IMR-90 (cell line): ENCODE data around the gene LYRM4. TPM values are rescaled to one million over a fixed set of nuclear protein-coding genes. Genes with fewer than 3 reads are reported as not detected.
A peak's percentile ranks its signal among the peaks of the same experiment; 100 is the strongest.

ENCODE experiments used
- ATAC-seq: fragments of 200-7000 bp; cut with Tn5 transposase; 2 replicates; pipeline ENCODE4 v1.9.1; 2020; ENCODE audit warnings: low read depth, mild to moderate bottlenecking, moderate library complexity
- BruUV-seq: library from RNA; stranded (reverse); fragments of 400-500 nt; replicated peaks from 2 replicates; lab custom pipeline; 2021; lab: Mats Ljungman, UMichigan
- CTCF ChIA-PET: fragments of 300-600 bp; formaldehyde crosslinking; extraction: SDS; loops from one replicate; lab custom pipeline; 2021; ENCODE audit warnings: antibody characterized with exemption; lab: Yijun Ruan, JAX
- POLR2A ChIA-PET: fragments of 300-600 bp; sonication (Branson Sonifier 250); formaldehyde crosslinking; loops from one replicate; lab custom pipeline; 2022; ENCODE audit warnings: antibody characterized with exemption; ENCODE audit not compliant: unreplicated experiment; lab: Charles Lee
- DNase-seq: peaks from one replicate; pipeline ENCODE4 v3.0.0; 2013
- H2AFZ ChIP-seq: replicated peaks from 2 replicates; pipeline ENCODE3; 2013; ENCODE audit warnings: low read length, mild to moderate bottlenecking; ENCODE audit not compliant: poor library complexity
- H2AK5ac ChIP-seq: 2 replicates; pipeline ENCODE4 v1.6.1; 2013; ENCODE audit warnings: low read depth, low read length, inconsistent platforms
- H2AK9ac ChIP-seq: replicated peaks from 2 replicates; pipeline ENCODE3; 2013; ENCODE audit warnings: mild to moderate bottlenecking, low read depth, low read length, moderate library complexity; ENCODE audit not compliant: poor library complexity
- H2BK120ac ChIP-seq: 2 replicates; pipeline ENCODE4 v1.6.1; 2013; ENCODE audit warnings: low read depth, low read length, inconsistent platforms
- H2BK15ac ChIP-seq: 3 replicates; pipeline ENCODE4 v1.6.1; 2013; ENCODE audit warnings: low read depth, low read length, inconsistent platforms
- H2BK20ac ChIP-seq: 2 replicates; pipeline ENCODE4 v1.6.1; 2013; ENCODE audit warnings: low read depth, mild to moderate bottlenecking, inconsistent platforms, low read length, moderate library complexity
- H2BK5ac ChIP-seq: 2 replicates; pipeline ENCODE4 v1.6.1; 2013; ENCODE audit warnings: mild to moderate bottlenecking, low read depth, low read length, inconsistent platforms; ENCODE audit not compliant: poor library complexity, severe bottlenecking
- H3K14ac ChIP-seq: replicated peaks from 2 replicates; pipeline ENCODE4 v1.6.1; 2013; ENCODE audit warnings: low read depth, low read length, inconsistent platforms
- H3K18ac ChIP-seq: 2 replicates; pipeline ENCODE4 v1.6.1; 2013; ENCODE audit warnings: low read depth, low read length, control low read depth
- H3K23ac ChIP-seq: 2 replicates; pipeline ENCODE4 v1.6.1; 2013; ENCODE audit warnings: low read depth, low read length, inconsistent platforms
- H3K27ac ChIP-seq: 2 replicates; pipeline ENCODE4 v1.5.1; 2013; ENCODE audit warnings: mild to moderate bottlenecking, control low read depth, low read length; ENCODE audit not compliant: insufficient read depth
- H3K27me3 ChIP-seq: 2 replicates; pipeline ENCODE4 v1.6.1; 2013; ENCODE audit warnings: low read length; ENCODE audit not compliant: control insufficient read depth, insufficient read depth
- H3K36me3 ChIP-seq: 2 replicates; pipeline ENCODE4 v1.6.1; 2013; ENCODE audit warnings: low read length, mixed read lengths; ENCODE audit not compliant: control insufficient read depth, insufficient read depth
- H3K4ac ChIP-seq: 2 replicates; pipeline ENCODE4 v1.6.1; 2013; ENCODE audit warnings: low read depth, low read length, inconsistent platforms
- H3K4me1 ChIP-seq: 2 replicates; pipeline ENCODE4 v1.6.1; 2013; ENCODE audit warnings: low read length, mixed read lengths; ENCODE audit not compliant: control insufficient read depth, insufficient read depth
- H3K4me2 ChIP-seq: 2 replicates; pipeline ENCODE4 v1.6.1; 2013; ENCODE audit warnings: low read depth, mild to moderate bottlenecking, control low read depth, low read length, moderate library complexity
- H3K4me3 ChIP-seq: 2 replicates; pipeline ENCODE4 v1.5.1; 2013; ENCODE audit warnings: low read depth, mild to moderate bottlenecking, control low read depth, low read length, moderate library complexity; ENCODE audit not compliant: insufficient read depth
- H3K56ac ChIP-seq: 2 replicates; pipeline ENCODE4 v1.6.1; 2013; ENCODE audit warnings: low read length, inconsistent platforms; ENCODE audit not compliant: insufficient read depth; ENCODE audit errors: extremely low read depth
- H3K79me1 ChIP-seq, 2 experiments: 2 replicates each; pipeline ENCODE4 v1.6.1; 2013; ENCODE audit warnings: low read length in 2 of 2, inconsistent platforms in 1 of 2, low read depth in 1 of 2
- H3K9ac ChIP-seq: 2 replicates; pipeline ENCODE4 v1.6.1; 2013; ENCODE audit warnings: low read depth, low read length, control low read depth
- H3K9me1 ChIP-seq: 2 replicates; pipeline ENCODE4 v1.6.1; 2013; ENCODE audit warnings: low read length, inconsistent platforms; ENCODE audit not compliant: insufficient read depth
- H3K9me3 ChIP-seq: 2 replicates; pipeline ENCODE4 v1.6.1; 2013; ENCODE audit warnings: low read length; ENCODE audit not compliant: control insufficient read depth, insufficient read depth
- H4K20me1 ChIP-seq: 2 replicates; pipeline ENCODE4 v1.6.1; 2013; ENCODE audit warnings: low read length, inconsistent platforms; ENCODE audit not compliant: insufficient read depth
- H4K5ac ChIP-seq: 2 replicates; pipeline ENCODE4 v1.6.1; 2013; ENCODE audit warnings: mild to moderate bottlenecking, low read depth, low read length, control low read depth
- H4K8ac ChIP-seq, 2 experiments: 2 replicates each; pipeline ENCODE4 v1.6.1; 2013; ENCODE audit warnings: low read depth in 2 of 2, low read length in 2 of 2, control low read depth in 1 of 2, inconsistent platforms in 1 of 2
- H4K91ac ChIP-seq: 2 replicates; pipeline ENCODE4 v1.6.1; 2013; ENCODE audit warnings: low read depth, low read length, inconsistent platforms; ENCODE audit not compliant: insufficient read depth
- CEBPB ChIP-seq: IDR thresholded peaks from 2 replicates; pipeline ENCODE4 v1.6.1; 2012; ENCODE audit warnings: low read depth, low read length, improper control_type of control experiment
- CHD1 ChIP-seq: IDR thresholded peaks from 2 replicates; pipeline ENCODE4 v1.6.1; 2012; ENCODE audit warnings: low read depth, low read length, improper control_type of control experiment
- CTCF ChIP-seq: conservative IDR thresholded peaks from 2 replicates; pipeline ENCODE4 v1.5.1; 2012; ENCODE audit warnings: mild to moderate bottlenecking, low read depth, low read length, improper control_type of control experiment
- ELK1 ChIP-seq: fragments of 150-350 bp; IDR thresholded peaks from 2 replicates; pipeline ENCODE4 v1.6.1; 2016; ENCODE audit warnings: low read depth, mild to moderate bottlenecking, low read length, moderate library complexity, borderline replicate concordance
- MAZ ChIP-seq: IDR thresholded peaks from 2 replicates; pipeline ENCODE4 v1.6.1; 2012; ENCODE audit warnings: low read depth, mild to moderate bottlenecking, low read length, improper control_type of control experiment, moderate library complexity, borderline replicate concordance
- NFE2L2 ChIP-seq: fragments of 150-350 bp; IDR thresholded peaks from 2 replicates; pipeline ENCODE4 v1.6.1; 2016; ENCODE audit warnings: low read depth, mild to moderate bottlenecking, low read length
- RAD21 ChIP-seq: IDR thresholded peaks from 2 replicates; pipeline ENCODE4 v1.6.1; 2012; ENCODE audit warnings: low read length, improper control_type of control experiment
- RCOR1 ChIP-seq: IDR thresholded peaks from 2 replicates; pipeline ENCODE4 v1.6.1; 2012; ENCODE audit warnings: mild to moderate bottlenecking, low read length, improper control_type of control experiment; ENCODE audit not compliant: insufficient replicate concordance
- RFX5 ChIP-seq: IDR thresholded peaks from 2 replicates; pipeline ENCODE4 v1.8.0; 2012; ENCODE audit warnings: low read depth, mild to moderate bottlenecking, low read length, moderate library complexity
- USF2 ChIP-seq: fragments of 150-350 bp; IDR thresholded peaks from 2 replicates; pipeline ENCODE4 v1.6.1; 2017; ENCODE audit warnings: mild to moderate bottlenecking, antibody characterized with exemption, low read length, low read depth
- WGBS, 2 experiments: methylation state at CpG; one replicate each; pipeline versions ENCODE4 v1.1.5 to v1.1.7; 2013; ENCODE audit warnings: missing lambda C conversion rate in 2 of 2; ENCODE audit not compliant: insufficient read length in 1 of 2; ENCODE audit errors: extremely low coverage in 2 of 2; 5-methylcytosine and 5-hydroxymethylcytosine counted together
- dilution Hi-C: fragments of 300-500 bp; cut with HindIII; formaldehyde crosslinking; loops from one replicate; pipeline ENCODE4 v1.14.3; 2018; ENCODE audit warnings: low sequenced_read_pairs; ENCODE audit not compliant: unreplicated experiment
- in situ Hi-C: fragments of 300-500 bp; cut with MboI; formaldehyde crosslinking; loops from 3 replicates; pipeline ENCODE4 v1.14.3; 2019; ENCODE audit warnings: low sequenced_read_pairs, inconsistent platforms, mixed read lengths
- intact Hi-C: fragments of 100-400 bp; cut with micrococcal nuclease; formaldehyde crosslinking; loops from 2 replicates; pipeline ENCODE4 v1.10.0; 2022
- polyA plus RNA-seq, 3 experiments: library from polyadenylated mRNA; depleted of rRNA; stranded (reverse); fragments of >200 nt; gene quantifications; 2 replicates each; pipeline ENCODE4 v1.2.3, GENCODE V29; 2012; ENCODE audit warnings: low replicate concordance in 1 of 3
- total RNA-seq: library from RNA; depleted of rRNA; stranded (reverse); fragments of >200 nt; gene quantifications from 2 replicates; pipeline ENCODE4 v1.2.3, GENCODE V29; 2012

The LYRM4 gene
- total and polyA plus RNA-seq, 2 of the 4 experiments (the other 2 are of a cell fraction), result 11.5 to 26.6 TPM

- H3K18ac ChIP-seq, result no peak overlapping the region
- in situ Hi-C loops, result no loop called here
- H3K23ac ChIP-seq, result 0 out of 2 replicates have a peak overlapping the region, but pooled peaks have one; percentile 20
- no peaks in the 10 kb centered on the region for H3K36me3 ChIP-seq
- no peak for ATAC-seq
- peaks cover 2% of the 10 kb centered on the region for H3K4me1 ChIP-seq
- 65% methylated on average over 5 of the region's 14 CpGs; no CpG with 5 or more reads in 1 of the 2 experiments for WGBS, 2 experiments
- TF ChIP-seq RFX5, result no peak
- no peak for TF ChIP-seq MAZ
- no peak for TF ChIP-seq USF2
- no peak for TF ChIP-seq CHD1
- TF ChIP-seq NFE2L2, result no peak
- no peak for TF ChIP-seq CEBPB
- TF ChIP-seq CTCF, result no peak
- no peak for TF ChIP-seq ELK1
- no peak for TF ChIP-seq RCOR1
- no peak for TF ChIP-seq RAD21
- no peak overlapping the region for H4K91ac ChIP-seq
- no peak overlapping the region for H3K27ac ChIP-seq
- H3K9me3 ChIP-seq, result no peaks in the 10 kb centered on the region
- no peak overlapping the region for H2BK120ac ChIP-seq
- no peak overlapping the region for H2BK5ac ChIP-seq
- dilution Hi-C loops, result no loop called here
- H2BK15ac ChIP-seq, result no peak overlapping the region
- no peak overlapping the region for H3K4ac ChIP-seq
- ChIA-PET POLR2A (no interaction called here), CTCF (no interaction called here)
- H3K4me3 ChIP-seq, result no peak overlapping the region
- H4K8ac ChIP-seq, result peak overlapping the region in 1 of 2 experiments; percentile 14; a peak in 1 of 4 replicates
- peaks cover 6% of the 10 kb centered on the region for H3K9me1 ChIP-seq
- H3K79me1 ChIP-seq, result no peaks in the 10 kb centered on the region; a peak in 1 of 4 replicates
- intact Hi-C loops, result no loop called here
- no peak overlapping the region for H3K9ac ChIP-seq
- BruUV-seq, result no TSS peak
- no peak for DNase-seq
- peak overlapping the region; percentile 14 for H2AFZ ChIP-seq
- no peak overlapping the region for H2AK9ac ChIP-seq
- no peak overlapping the region for H3K56ac ChIP-seq
- H3K27me3 ChIP-seq, result no peaks in the 10 kb centered on the region
- 0 out of 2 replicates have a peak overlapping the region, but pooled peaks have one; percentile 23 for H3K14ac ChIP-seq
- H2AK5ac ChIP-seq, result no peak overlapping the region; the same call in 1 of the 2 replicates
- H3K4me2 ChIP-seq, result no peak overlapping the region
- H2BK20ac ChIP-seq, result no peak overlapping the region
- no peak overlapping the region for H4K5ac ChIP-seq
- H4K20me1 ChIP-seq, result no peaks in the 10 kb centered on the region
Observed at GRCh38 chr6:5172041-5172653, 88.6 kb downstream of the LYRM4 start.
